Progenitor cell of endocrine pancreas (in vitro differentiated cells): Measurements from ENCODE around the gene NUDT22. TPM values are rescaled to one million over a fixed set of nuclear protein-coding genes. Genes with fewer than 3 reads are reported as not detected.
A peak's percentile ranks its signal among the peaks of the same experiment; 100 is the strongest.

ENCODE experiments used
- DNase-seq: peaks from one replicate; pipeline ENCODE4 v3.0.0; 2021; ENCODE audit warnings: low spot score; ENCODE audit not compliant: unreplicated experiment
- H3K27ac Mint-ChIP-seq: 2 replicates; pipeline ENCODE4 v1.8.0; 2021; ENCODE audit warnings: mild to moderate bottlenecking, moderate library complexity, mixed read lengths
- H3K27me3 Mint-ChIP-seq: 2 replicates; pipeline ENCODE4 v1.8.0; 2021; ENCODE audit warnings: mixed read lengths
- H3K36me3 Mint-ChIP-seq: 2 replicates; pipeline ENCODE4 v1.8.0; 2022; ENCODE audit warnings: mixed read lengths; ENCODE audit not compliant: insufficient read depth
- H3K4me1 Mint-ChIP-seq: 2 replicates; pipeline ENCODE4 v1.8.0; 2021; ENCODE audit warnings: low read depth, mixed read lengths
- H3K4me3 Mint-ChIP-seq: 2 replicates; pipeline ENCODE4 v1.8.0; 2021; ENCODE audit warnings: low read depth, mild to moderate bottlenecking, moderate library complexity, mixed read lengths
- H3K9me3 Mint-ChIP-seq: 2 replicates; pipeline ENCODE4 v1.8.0; 2021; ENCODE audit warnings: low read depth, mixed read lengths
- total RNA-seq: library from RNA; stranded (reverse); gene quantifications from 2 replicates; pipeline ENCODE4 v1.2.1, GENCODE V29; 2021
- TF ChIP-seq, protein P1 (sequence below): fragments of 200-600 bp; sonication (generic); IDR thresholded peaks from one replicate; pipeline ENCODE4 v1.5.0; 2021; ENCODE audit warnings: antibody characterized with exemption, mild to moderate bottlenecking; ENCODE audit not compliant: unreplicated experiment

NUDT22 gene
- total RNA-seq, 1 donor from 2014 or later = 48.2 TPM

GRCh38 chr11:64251016-64251752 lies 25.1 kb downstream of the NUDT22 start, which contains the start of gene PLCB3:
PLCB3 (plus strand) TSS chr11:64251530; CDS start chr11:64251650, 120 bp downstream.
- Mint-ChIP-seq H3K27ac (no peak within 1 kb of the TSS), H3K36me3 (no peaks in the 10 kb centered on the region), H3K27me3 (peaks cover 3% of the 10 kb centered on the region), H3K4me1 (peaks cover 11% of the 10 kb centered on the region), H3K4me3 (peak within 1 kb of the TSS; percentile 82), H3K9me3 (no peaks in the 10 kb centered on the region)
- peak; percentile 66 for DNase-seq
- TF ChIP-seq, protein P1, sequence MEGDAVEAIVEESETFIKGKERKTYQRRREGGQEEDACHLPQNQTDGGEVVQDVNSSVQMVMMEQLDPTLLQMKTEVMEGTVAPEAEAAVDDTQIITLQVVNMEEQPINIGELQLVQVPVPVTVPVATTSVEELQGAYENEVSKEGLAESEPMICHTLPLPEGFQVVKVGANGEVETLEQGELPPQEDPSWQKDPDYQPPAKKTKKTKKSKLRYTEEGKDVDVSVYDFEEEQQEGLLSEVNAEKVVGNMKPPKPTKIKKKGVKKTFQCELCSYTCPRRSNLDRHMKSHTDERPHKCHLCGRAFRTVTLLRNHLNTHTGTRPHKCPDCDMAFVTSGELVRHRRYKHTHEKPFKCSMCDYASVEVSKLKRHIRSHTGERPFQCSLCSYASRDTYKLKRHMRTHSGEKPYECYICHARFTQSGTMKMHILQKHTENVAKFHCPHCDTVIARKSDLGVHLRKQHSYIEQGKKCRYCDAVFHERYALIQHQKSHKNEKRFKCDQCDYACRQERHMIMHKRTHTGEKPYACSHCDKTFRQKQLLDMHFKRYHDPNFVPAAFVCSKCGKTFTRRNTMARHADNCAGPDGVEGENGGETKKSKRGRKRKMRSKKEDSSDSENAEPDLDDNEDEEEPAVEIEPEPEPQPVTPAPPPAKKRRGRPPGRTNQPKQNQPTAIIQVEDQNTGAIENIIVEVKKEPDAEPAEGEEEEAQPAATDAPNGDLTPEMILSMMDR = peak; percentile 79

- Mint-ChIP-seq H3K27me3 (peaks cover 3% of the 10 kb centered on the region), H3K4me3 (peak overlapping the region; percentile 82), H3K9me3 (no peaks in the 10 kb centered on the region), H3K4me1 (peaks cover 11% of the 10 kb centered on the region), H3K36me3 (no peaks in the 10 kb centered on the region), H3K27ac (no peak overlapping the region)
- no peak for DNase-seq
- TF ChIP-seq, protein P1 = no peak
Observed at GRCh38 chr11:64251753-64252002, 25.6 kb downstream of the NUDT22 start.

DNA sequence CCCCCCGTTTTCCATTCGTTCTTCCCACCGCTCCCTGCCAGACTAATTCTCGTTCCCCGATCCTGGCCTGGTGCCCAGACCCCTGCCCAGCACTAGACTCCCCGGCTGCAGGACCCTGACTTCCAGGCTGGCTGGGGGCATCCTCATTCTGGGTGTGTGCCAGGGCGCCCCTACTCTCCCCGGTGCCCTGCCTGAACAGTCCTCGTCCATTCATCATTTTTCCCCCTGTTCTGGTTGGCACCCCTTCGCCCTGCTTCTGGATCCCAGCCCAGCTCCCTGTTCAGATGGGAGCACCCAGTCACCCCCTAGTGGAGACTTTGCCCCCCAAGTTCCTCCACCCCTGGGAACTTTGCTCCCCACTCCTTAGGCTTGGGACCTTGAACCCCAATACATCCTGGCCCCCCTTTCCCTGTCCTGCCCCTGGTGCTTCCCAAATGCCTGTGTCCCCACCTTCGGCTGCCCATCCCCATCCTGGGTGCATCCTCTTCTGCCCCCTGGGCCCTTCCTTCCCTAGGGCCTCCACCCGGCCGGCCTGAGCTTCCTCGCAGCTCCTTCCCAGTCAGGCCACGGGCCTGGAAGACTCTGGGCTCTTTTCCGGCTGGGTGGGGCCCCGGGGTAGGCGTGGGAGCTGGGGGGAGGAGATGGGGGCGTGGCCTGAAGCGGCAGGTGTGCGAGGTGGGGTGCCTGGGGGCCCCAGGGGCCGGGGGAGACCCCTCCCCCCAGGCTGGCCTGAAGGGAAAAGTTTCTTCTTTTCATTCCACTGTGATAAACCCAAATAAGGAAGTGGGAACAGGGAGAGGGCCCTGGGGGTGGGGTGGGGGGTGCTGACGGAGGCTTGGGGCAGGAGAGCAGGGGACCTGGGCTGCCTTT lies 26.2 kb downstream of the NUDT22 start:
- H3K27ac Mint-ChIP-seq = no peak overlapping the region
- no peak for DNase-seq
- H3K36me3 Mint-ChIP-seq = no peaks in the 10 kb centered on the region
- peaks cover 11% of the 10 kb centered on the region for H3K4me1 Mint-ChIP-seq
- H3K4me3 Mint-ChIP-seq = peak overlapping the region; percentile 82
- no peaks in the 10 kb centered on the region for H3K9me3 Mint-ChIP-seq
- TF ChIP-seq, protein P1 = peak; percentile 24
- peaks cover 3% of the 10 kb centered on the region for H3K27me3 Mint-ChIP-seq

GRCh38 chr11:64253043-64253442 lies 27.0 kb downstream of the NUDT22 start:
- Mint-ChIP-seq H3K27ac (no peak overlapping the region), H3K27me3 (peaks cover 3% of the 10 kb centered on the region), H3K4me1 (peaks cover 7% of the 10 kb centered on the region)

GRCh38 chr11:64253481-64253880 lies 27.4 kb downstream of the NUDT22 start:
- Mint-ChIP-seq H3K4me3 (peak overlapping the region; percentile 31), H3K27me3 (peaks cover 3% of the 10 kb centered on the region), H3K4me1 (peaks cover 7% of the 10 kb centered on the region), H3K27ac (peak overlapping the region; percentile 59), H3K9me3 (no peaks in the 10 kb centered on the region), H3K36me3 (peaks cover 1% of the 10 kb centered on the region)
- no peak for DNase-seq
- TF ChIP-seq, protein P1 = no peak

More at GRCh38 chr11:64253043-64253442, 27.0 kb downstream of the NUDT22 start:
- Mint-ChIP-seq H3K36me3 (peaks cover 1% of the 10 kb centered on the region), H3K4me3 (peak overlapping the region; percentile 31), H3K9me3 (no peaks in the 10 kb centered on the region)
- no peak for DNase-seq
- TF ChIP-seq, protein P1 = no peak
